ENCODE results near the gene ZNF446. TPM values are rescaled to one million over a fixed set of nuclear protein-coding genes. Genes with fewer than 3 reads are reported as not detected.

Gene ZNF446
- total RNA-seq, 2 experiments from 2014 or later = 4.2 to 5.3 TPM

DNA sequence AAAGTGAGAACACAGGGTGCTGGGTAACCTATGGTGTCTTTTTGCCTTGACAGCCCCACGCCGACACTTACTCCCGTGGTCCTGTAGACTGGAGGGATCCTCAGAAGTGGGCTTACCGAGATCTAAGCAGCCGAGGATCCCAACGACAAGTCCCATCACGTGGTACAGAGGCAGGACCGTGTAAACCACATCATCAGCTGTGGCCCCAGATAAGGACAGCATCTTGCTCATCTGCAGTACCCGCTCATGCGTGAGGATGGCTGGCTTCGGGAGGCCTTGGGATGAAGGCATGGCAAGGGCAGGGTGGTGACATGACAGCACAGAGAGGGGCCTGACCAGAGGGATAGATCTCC lies 33.6 kb downstream of the ZNF446 start:
- Mint-ChIP-seq H3K36me3 (peaks cover 17% of the 10 kb centered on the region), H3K27ac (no peak overlapping the region), H3K4me1 (peaks cover 3% of the 10 kb centered on the region), H3K27me3 (no peaks in the 10 kb centered on the region), H3K9me3 (peaks cover 9% of the 10 kb centered on the region), H3K4me3 (no peak overlapping the region)
- no peak for DNase-seq

DNA sequence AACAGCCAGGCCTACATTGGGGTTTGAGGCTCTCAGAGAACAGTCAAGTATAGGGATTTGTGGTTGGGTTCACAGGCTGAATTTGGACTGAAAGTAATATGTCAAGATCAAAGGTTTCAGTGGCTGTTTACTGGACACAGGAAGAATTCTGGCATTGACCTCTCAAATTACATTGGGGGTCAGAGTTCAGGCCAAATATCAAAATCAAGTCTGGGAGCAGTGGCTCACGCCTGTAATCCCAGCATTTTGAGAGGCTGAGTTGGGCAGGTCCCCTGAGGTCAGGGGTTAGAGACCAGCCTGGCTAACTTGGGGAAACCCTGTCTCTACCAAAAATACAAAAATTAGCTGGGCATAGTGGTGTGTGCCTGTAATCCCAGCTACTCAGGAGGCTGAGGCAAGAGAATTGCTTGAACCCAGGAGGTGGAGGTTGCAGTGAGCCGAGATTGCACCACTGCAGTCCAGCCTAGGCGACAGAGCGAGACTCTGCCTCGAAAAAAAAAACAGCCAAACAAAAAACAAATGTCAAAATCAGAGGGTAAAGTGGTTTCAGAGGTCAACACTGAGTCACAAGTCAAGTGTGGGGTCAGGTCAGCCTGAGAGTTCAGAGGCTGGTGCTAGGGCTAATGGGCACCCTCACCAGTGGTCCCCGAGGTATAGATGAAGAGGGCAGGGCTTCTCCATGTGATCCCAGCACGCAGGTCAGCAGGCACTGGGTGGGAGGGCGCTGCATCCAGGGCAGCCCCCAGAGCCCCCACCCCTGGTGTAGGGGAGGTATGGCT lies 34.1 kb downstream of the ZNF446 start:
- Mint-ChIP-seq H3K36me3 (peaks cover 21% of the 10 kb centered on the region), H3K4me3 (no peak overlapping the region), H3K4me1 (peaks cover 7% of the 10 kb centered on the region), H3K27ac (no peak overlapping the region), H3K27me3 (no peaks in the 10 kb centered on the region), H3K9me3 (peaks cover 9% of the 10 kb centered on the region)
- no peak for DNase-seq

DNA sequence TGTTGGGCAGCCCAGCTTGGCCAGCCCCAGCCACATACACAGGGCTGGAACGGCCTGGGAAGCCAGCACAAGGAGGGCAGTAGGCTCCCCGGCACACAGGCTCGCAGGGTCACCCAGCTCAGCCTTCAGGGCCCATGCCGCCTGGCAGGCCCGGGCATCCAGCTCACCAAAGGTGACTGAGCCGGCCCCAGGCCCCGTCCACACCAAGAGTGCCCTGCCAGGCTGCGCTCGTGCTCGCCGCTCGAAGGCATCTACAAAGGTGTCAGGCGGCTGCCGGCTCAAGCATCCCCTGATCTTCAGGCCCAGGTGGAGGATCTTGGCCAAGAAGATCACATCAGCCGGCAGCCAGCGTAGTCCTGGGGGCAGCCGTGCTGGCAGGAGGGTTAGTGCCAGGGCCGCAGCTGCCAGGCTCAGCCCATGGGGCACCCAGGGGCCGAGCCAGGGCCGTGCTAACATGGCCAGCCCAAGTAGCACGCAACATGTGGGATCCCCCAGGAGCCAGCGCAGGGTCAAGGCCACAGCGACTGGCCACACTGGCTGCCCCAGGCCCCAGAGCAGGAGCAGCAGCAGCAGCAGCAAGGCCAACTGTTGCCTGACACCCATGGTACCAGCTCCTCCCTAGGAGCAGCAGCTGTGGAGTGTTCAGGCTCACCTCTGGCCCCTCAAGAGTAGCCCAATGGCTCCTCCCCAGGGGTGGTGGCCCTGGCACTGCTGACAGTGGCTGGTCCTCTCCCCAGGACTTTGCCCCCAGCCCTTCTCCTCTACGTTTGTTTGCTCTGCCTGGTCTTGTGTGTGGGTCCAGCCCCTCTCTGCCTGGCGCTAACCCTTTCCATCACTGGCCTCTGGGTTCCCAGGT lies 35.4 kb downstream of the ZNF446 start, which contains the start of gene SLC27A5:
Gene SLC27A5, minus strand, starts transcription at position 640 of the 856 bp plus-strand sequence. Its CDS starts 37 bp downstream, at position 603.
- peaks cover 16% of the 10 kb centered on the region for H3K4me1 Mint-ChIP-seq
- peak within 1 kb of the TSS; percentile 91 for H3K27ac Mint-ChIP-seq
- H3K27me3 Mint-ChIP-seq = no peaks in the 10 kb centered on the region
- no peak for DNase-seq
- H3K36me3 Mint-ChIP-seq = peaks cover 28% of the 10 kb centered on the region
- peaks cover 9% of the 10 kb centered on the region for H3K9me3 Mint-ChIP-seq
- no peak within 1 kb of the TSS for H3K4me3 Mint-ChIP-seq

DNA sequence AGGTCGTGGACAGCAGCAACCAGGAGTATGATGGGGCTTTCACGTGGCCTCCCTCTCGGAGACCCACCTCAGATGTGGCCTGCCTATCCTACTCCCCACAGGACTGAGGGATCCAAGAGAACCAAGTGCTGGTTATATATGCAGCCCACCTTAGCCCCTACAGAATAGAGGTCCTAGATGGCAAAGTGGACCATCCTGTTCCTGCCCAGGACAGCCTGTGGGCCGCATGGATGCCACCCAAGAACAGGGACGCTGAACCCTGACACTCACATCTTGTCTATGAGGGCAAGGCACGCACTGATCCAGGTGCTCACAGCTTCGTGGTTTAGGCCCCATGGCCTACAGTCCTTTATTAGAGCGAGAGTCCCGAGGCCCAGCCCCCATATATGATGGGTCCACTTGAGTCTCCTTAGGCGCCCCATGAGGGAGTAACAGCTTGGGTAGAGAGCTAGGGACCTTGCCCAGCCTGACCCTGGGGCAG lies 37.1 kb downstream of the ZNF446 start:
- Mint-ChIP-seq H3K27ac (peak overlapping the region; percentile 91), H3K36me3 (peaks cover 21% of the 10 kb centered on the region), H3K4me3 (peak overlapping the region; percentile 90), H3K4me1 (peaks cover 22% of the 10 kb centered on the region), H3K27me3 (no peaks in the 10 kb centered on the region), H3K9me3 (no peaks in the 10 kb centered on the region)
- DNase-seq = no peak

DNA sequence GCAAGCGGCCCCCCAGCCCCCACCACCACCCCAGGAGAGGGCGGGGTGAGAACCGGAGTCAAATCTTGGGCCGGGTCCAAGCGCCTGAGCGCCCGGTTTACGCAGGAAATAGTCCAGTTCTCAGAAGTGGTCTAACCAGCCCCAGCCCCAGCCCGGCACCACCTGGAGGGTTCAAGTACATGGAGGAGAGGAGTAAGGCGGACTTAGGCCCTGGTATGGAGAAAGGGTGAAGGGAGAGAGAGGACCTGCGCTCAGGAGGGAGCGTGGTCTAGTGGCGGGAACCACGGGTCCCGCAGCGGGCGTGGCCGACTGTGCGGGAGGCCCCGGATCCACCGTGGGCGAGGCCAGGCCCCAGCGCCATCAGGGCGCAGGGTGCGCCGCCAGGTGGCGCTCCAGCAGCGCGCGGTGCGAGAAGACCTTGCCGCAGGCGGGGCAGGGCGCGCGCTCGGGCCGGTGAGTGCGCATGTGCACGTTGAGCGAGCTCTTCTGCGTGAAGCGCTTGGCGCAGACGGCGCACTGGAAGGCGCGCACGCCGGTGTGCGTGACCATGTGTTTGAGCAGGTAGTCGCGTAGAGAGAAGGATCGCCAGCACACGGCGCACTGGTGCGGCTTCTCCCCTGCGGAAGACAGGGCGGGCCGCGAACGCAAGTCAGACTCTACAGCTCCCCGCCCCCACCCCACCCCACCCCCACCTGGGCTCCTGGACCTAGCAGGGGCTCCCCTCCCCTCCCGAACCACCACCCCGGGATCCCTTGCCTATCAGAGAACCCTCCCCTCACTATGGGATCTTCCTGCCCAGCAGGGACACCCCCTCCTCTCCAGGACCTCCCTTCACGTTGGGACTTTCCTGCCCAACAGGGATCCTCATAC lies 37.8 kb downstream of the ZNF446 start:
- no peaks in the 10 kb centered on the region for H3K9me3 Mint-ChIP-seq
- peak; percentile 99 for DNase-seq
- peak overlapping the region; percentile 94 for H3K27ac Mint-ChIP-seq
- peaks cover 23% of the 10 kb centered on the region for H3K36me3 Mint-ChIP-seq
- peaks cover 22% of the 10 kb centered on the region for H3K4me1 Mint-ChIP-seq
- peak overlapping the region; percentile 90 for H3K4me3 Mint-ChIP-seq
- no peaks in the 10 kb centered on the region for H3K27me3 Mint-ChIP-seq

DNA sequence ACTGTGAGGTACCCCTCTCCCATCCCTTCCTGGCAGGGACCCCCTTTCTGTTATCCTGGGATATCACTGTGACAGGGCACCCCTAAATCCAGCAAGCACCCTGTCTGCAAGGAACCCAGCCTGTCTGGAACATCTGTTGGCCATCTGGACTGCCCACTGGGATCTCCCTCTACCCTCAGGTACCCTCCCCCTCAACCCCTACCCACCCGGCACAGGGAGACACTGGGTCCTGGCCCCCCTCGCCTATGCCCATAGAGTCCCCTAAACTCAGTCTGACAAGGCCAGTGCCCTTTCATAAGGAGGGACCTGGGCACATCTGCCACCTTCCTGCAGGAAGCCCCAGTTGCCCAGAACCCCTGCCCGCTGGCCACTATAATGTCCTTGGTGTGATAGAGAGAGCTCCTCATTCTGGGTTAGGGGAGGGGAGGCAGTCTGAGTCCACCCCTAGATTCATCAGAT lies 38.4 kb downstream of the ZNF446 start:
- peak overlapping the region; percentile 90 for H3K4me3 Mint-ChIP-seq
- no peaks in the 10 kb centered on the region for H3K9me3 Mint-ChIP-seq
- H3K27ac Mint-ChIP-seq = peak overlapping the region; percentile 94
- peaks cover 26% of the 10 kb centered on the region for H3K36me3 Mint-ChIP-seq
- peaks cover 22% of the 10 kb centered on the region for H3K4me1 Mint-ChIP-seq
- H3K27me3 Mint-ChIP-seq = no peaks in the 10 kb centered on the region
- no peak for DNase-seq

DNA sequence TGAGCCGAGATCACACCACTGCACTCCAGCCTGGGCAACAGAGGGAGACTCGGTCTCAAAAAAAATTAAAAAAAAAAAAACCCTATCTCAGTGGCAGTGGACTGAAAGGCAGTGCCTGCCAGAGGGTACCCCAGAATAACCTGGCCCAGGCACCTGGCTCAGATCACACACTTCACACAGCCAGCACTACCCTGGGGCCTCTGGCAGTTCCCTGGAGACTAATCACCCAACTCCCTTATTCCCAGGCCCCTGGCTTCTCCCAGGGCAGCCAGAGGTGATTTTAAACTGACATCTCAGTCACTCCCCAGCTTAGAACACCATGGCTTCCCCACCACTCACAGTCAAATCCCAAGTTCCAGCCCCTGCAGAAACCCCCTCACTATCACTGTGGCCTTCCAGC lies 39.1 kb downstream of the ZNF446 start:
- Mint-ChIP-seq H3K27ac (peak overlapping the region; percentile 64), H3K27me3 (no peaks in the 10 kb centered on the region), H3K9me3 (no peaks in the 10 kb centered on the region), H3K4me3 (peak overlapping the region; percentile 90), H3K36me3 (peaks cover 26% of the 10 kb centered on the region), H3K4me1 (peaks cover 25% of the 10 kb centered on the region)
- no peak for DNase-seq

DNA sequence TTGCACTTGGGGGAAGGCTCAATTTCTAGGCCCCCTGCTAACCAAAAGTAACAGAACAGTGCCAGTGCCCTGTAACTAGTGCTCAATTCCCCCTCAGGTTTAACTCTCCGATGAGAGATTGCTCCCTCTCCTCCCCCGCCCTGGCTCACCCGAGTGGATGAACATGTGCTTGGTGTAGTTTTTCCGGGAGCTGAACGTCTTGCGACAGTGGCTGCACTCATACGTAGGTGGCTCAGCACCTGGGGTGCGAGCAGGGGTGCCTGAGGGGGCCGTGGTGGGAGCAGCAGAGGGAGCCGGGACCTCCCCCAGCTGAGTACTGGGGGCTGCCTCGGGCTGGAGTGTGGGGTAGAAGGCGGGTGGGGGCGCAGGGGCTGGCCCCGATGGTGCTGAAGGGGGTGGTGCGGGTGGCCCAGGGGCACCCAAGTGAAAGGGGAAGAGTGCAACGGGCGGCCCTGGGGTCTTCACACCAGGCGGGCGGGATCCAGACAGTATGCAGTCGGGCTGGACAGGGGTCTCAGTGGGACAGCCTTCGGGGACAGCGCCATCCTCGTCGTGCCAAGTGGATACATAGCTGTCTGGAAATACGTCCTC lies 40.2 kb downstream of the ZNF446 start:
- Mint-ChIP-seq H3K27ac (peak overlapping the region; percentile 38), H3K4me1 (peaks cover 29% of the 10 kb centered on the region), H3K27me3 (no peaks in the 10 kb centered on the region), H3K36me3 (peaks cover 26% of the 10 kb centered on the region), H3K4me3 (peak overlapping the region; percentile 90), H3K9me3 (no peaks in the 10 kb centered on the region)
- no peak for DNase-seq

DNA sequence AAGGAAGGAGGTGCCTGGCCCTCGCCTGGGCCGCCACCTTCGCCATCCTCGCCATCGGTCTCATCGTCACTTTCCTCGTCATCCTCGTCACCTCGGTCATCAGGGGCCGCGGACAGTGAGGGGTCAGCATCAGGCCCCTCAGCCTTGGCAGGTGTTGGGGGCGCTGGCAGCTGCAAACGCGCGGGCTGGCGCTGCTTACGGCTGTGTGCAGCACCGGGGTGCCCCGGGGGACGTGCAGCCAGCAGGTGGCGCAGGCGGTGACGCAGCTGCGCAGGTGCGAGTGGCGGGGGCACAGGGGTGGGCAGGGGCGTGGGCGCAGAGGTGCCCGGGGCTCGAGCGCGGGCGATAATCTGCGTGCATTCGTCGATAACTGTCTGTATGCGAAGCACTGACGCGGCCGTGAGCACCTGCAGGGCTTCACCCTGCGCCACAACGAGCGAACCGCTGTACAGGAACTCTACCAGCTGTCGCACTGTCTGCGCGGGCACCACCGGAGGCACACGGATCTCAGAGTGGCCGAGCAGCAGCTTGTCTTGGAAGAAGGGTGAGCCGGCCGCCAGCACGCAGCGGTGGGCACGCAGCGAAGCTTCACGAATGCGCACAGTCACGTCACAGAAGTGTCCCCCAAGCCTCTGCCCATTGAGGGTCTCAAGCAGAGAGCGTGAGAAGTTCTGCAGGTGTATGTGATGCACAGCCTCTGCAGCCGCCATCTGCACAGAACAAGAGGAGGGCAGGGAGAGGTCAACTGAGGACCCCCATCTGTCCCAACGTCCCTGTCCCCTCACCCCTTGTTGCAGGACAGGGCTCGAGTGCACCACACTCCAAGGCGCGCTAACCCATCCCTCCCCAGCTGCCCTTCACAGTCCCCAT lies 41.0 kb downstream of the ZNF446 start:
- Mint-ChIP-seq H3K4me3 (peak overlapping the region; percentile 96), H3K27me3 (no peaks in the 10 kb centered on the region), H3K4me1 (peaks cover 29% of the 10 kb centered on the region), H3K27ac (no peak overlapping the region), H3K9me3 (no peaks in the 10 kb centered on the region), H3K36me3 (peaks cover 26% of the 10 kb centered on the region)
- DNase-seq = no peak

DNA sequence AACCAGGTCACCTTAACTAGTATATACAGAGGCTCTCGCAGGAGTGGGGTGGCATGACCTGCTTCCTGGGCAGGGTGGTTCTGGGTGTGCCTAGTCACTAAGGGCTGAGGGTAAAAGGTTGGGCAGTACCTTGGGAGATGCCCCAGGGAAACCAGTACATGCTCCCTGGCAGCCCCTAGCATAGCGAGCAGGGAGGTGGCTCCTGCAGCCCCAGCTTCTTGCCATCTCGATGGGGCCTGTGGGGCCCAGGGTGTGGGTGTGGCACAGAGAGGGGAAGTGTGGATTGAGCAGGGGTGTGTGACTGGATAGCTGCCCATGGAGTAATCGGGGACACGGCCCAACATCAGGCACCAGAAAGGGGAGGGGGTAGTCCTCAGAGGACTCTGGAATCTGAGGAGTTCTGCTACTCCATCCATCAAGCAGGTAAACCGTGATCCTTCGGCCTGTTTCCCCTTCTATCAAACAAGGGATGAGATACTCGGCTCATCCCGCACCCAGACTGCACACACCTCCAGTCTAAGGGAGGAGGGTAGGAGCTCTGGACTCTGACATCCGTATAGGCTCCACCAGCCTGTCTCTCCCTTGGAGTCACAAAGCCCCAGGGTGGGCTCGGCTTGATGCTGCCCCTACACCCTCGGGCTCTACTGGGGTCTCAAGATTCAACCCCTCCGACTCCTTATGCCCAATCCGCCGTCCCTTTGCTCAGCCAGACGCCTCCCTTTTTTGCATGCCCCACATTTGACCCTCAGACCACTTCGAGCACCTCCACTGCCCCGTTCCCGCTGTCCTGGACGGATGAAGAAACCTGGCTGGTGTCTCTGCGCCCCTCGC lies 42.3 kb downstream of the ZNF446 start:
- peak; percentile 19 for DNase-seq
- Mint-ChIP-seq H3K36me3 (peaks cover 26% of the 10 kb centered on the region), H3K27ac (peak overlapping the region; percentile 88), H3K9me3 (no peaks in the 10 kb centered on the region), H3K4me1 (peaks cover 29% of the 10 kb centered on the region), H3K27me3 (no peaks in the 10 kb centered on the region), H3K4me3 (peak overlapping the region; percentile 96)

DNA sequence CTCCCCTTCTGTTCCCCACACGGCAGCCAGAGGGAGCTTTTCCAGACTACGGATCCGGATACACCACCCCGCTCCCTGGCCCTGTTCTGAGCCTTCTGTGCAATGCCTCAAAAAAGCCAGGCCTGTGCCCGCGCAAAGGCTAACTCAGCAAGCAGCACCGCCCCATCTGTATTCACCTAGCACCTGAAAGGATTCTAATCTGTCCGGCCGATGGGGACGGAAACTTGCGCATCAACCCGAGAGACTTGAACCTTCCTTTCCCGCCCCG lies 42.9 kb downstream of the ZNF446 start:
- Mint-ChIP-seq H3K27ac (peak overlapping the region; percentile 88), H3K4me3 (peak overlapping the region; percentile 96), H3K36me3 (peaks cover 26% of the 10 kb centered on the region), H3K4me1 (peaks cover 27% of the 10 kb centered on the region), H3K9me3 (no peaks in the 10 kb centered on the region), H3K27me3 (no peaks in the 10 kb centered on the region)
- DNase-seq = peak; percentile 62

DNA sequence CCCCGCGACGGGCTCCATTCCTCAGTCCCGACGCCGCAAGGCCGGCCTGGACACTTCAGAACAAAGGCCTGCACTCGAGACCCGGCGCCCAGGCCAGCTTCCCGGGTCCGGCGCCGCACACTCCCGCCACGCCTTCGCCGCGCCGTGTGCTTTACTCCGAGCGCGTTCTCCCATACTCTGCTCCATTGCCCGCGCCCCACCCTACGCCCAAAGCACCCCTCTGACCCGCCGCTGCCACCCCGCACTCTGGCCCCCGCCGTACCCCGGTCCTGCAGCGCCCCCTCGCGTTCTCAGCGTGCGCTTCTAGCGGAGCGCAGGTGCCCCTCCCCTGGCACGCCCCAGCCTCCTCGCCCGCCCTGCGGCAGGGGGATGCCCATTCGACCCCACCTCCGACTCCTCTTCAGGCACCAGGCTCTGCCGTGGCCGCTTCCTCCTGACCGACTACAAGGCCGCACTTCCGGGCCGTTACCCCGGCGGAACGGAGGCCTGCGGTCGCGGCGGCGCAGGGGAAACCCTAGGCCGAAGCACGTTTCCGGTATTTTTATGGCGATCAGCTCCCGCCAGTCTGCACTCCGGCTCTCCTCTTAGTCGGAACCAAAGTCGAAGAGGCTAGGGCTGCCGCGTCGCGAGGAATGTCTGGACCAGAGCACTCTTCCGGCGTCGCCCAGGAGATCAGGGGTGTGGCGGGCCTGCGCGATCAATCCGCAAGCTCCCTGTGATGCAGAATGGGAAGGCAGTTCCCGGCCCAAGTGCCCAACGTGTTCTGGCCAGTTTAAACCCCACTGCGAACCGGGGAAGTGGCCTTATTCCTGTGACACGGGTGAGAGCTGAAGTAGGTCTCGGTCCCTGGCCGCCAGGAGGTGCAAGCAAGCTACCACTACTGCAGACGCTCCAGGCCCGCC lies 43.5 kb downstream of the ZNF446 start, which contains the start of gene ZBTB45:
Gene ZBTB45, minus strand, starts transcription at position 456 of the 902 bp plus-strand sequence. CDS start 2,137 bp downstream, outside the sequence.
- no peaks in the 10 kb centered on the region for H3K9me3 Mint-ChIP-seq
- DNase-seq = peak; percentile 94
- H3K36me3 Mint-ChIP-seq = peaks cover 23% of the 10 kb centered on the region
- peak within 1 kb of the TSS; percentile 88 for H3K27ac Mint-ChIP-seq
- H3K4me3 Mint-ChIP-seq = peak within 1 kb of the TSS; percentile 96
- H3K27me3 Mint-ChIP-seq = no peaks in the 10 kb centered on the region
- H3K4me1 Mint-ChIP-seq = peaks cover 27% of the 10 kb centered on the region
